ENCODE data around the gene TMPRSS4. TPM values are rescaled to one million over a fixed set of nuclear protein-coding genes. Genes with fewer than 3 reads are reported as not detected.

The TMPRSS4 gene
- total RNA-seq, 3 donors from 2014 or later (not counting 1 experiment from before 2014, with no cell fraction given) = not detected

- no peak overlapping the region for H3K4me3 ChIP-seq (ENCODE audit: low read length)
- intact Hi-C loops (cut with micrococcal nuclease) = no loop called here
- Mint-ChIP-seq H3K9me3 (no peaks in the 10 kb centered on the region), H3K36me3 (no peaks in the 10 kb centered on the region), H3K27ac (no peak overlapping the region), H3K27me3 (ENCODE audit: low read depth in 2 of 2) (peaks cover 0 to 6% of the 10 kb centered on the region in 2 donors), H3K4me3 (no peak overlapping the region), H3K4me1 (peaks cover 8 to 14% of the 10 kb centered on the region in 2 donors)
- no peaks in the 10 kb centered on the region for H3K36me3 ChIP-seq (ENCODE audit: control insufficient read depth, insufficient read depth, low read length)
- H3K4me1 ChIP-seq (ENCODE audit: control insufficient read depth, insufficient read depth, low read length) = peaks cover 6% of the 10 kb centered on the region
- 93% methylated on average over 24 of the region's 24 CpGs for WGBS (ENCODE audit: insufficient coverage)
- no peaks in the 10 kb centered on the region for H3K9me3 ChIP-seq (ENCODE audit: control insufficient read depth, insufficient read depth, low read length)
- DNase-seq (no peak), ATAC-seq (no peak)
- TF ChIP-seq, protein P1, sequence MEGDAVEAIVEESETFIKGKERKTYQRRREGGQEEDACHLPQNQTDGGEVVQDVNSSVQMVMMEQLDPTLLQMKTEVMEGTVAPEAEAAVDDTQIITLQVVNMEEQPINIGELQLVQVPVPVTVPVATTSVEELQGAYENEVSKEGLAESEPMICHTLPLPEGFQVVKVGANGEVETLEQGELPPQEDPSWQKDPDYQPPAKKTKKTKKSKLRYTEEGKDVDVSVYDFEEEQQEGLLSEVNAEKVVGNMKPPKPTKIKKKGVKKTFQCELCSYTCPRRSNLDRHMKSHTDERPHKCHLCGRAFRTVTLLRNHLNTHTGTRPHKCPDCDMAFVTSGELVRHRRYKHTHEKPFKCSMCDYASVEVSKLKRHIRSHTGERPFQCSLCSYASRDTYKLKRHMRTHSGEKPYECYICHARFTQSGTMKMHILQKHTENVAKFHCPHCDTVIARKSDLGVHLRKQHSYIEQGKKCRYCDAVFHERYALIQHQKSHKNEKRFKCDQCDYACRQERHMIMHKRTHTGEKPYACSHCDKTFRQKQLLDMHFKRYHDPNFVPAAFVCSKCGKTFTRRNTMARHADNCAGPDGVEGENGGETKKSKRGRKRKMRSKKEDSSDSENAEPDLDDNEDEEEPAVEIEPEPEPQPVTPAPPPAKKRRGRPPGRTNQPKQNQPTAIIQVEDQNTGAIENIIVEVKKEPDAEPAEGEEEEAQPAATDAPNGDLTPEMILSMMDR (IDR thresholded peaks at IDR 0.05) = no peak
- no peak overlapping the region for H3K27ac ChIP-seq (ENCODE audit: low read length)
- no peaks in the 10 kb centered on the region for H3K27me3 ChIP-seq (ENCODE audit: control insufficient read depth, insufficient read depth, low read length)
Measured at GRCh38 chr11:118068206-118068944, 8.5 kb upstream of the TMPRSS4 start.

DNA sequence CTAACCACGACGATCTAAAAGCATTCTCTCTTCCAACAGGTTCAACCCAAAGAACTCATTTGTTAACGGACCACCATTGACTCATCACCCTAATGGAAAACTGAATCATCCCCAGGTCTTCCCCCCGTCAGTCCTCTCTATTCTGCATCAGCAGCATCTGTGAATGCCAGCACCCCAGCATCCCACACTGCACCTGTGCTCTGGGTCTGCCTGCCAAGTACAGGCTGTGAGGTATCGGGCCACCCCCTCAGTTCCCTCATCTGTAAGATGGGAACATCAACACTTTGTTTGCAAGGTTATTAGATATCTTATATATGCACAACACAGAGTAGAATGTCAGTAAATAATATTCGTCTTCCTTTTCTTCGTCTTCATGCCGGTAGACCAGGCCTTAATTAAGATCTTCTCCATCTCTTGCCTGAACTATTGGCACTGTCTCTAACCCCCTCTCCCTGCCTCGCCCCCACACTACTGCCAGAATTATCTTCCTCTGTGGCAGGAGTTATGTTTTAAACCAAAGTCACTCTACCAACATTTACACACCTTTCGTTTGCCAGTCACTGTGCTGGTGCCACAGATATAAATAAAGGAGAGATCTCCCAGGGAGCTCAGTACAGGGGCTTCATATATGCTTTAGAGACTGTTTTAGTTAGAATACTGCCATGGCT is 7.8 kb upstream of the TMPRSS4 start:
- no peak overlapping the region for H3K4me3 Mint-ChIP-seq
- H3K27me3 Mint-ChIP-seq (ENCODE audit: low read depth in 2 of 2) = peaks cover 0 to 8% of the 10 kb centered on the region in 2 donors
- TF ChIP-seq, protein P1 (IDR thresholded peaks at IDR 0.05) = no peak
- Histone ChIP-seq H3K9me3 (ENCODE audit: control insufficient read depth, insufficient read depth, low read length) (no peaks in the 10 kb centered on the region), H3K4me3 (ENCODE audit: low read length) (no peak overlapping the region), H3K27ac (ENCODE audit: low read length) (no peak overlapping the region), H3K4me1 (ENCODE audit: control insufficient read depth, insufficient read depth, low read length) (peaks cover 6% of the 10 kb centered on the region), H3K27me3 (ENCODE audit: control insufficient read depth, insufficient read depth, low read length) (no peaks in the 10 kb centered on the region), H3K36me3 (ENCODE audit: control insufficient read depth, insufficient read depth, low read length) (no peaks in the 10 kb centered on the region)
- no peaks in the 10 kb centered on the region for H3K36me3 Mint-ChIP-seq
- intact Hi-C loops (cut with micrococcal nuclease) = no loop called here
- DNase-seq (no peak), ATAC-seq (no peak)
- H3K9me3 Mint-ChIP-seq = no peaks in the 10 kb centered on the region
- WGBS (ENCODE audit: insufficient coverage) = 86% methylated on average over 9 of the region's 10 CpGs
- H3K4me1 Mint-ChIP-seq = peaks cover 8 to 14% of the 10 kb centered on the region in 2 donors
- H3K27ac Mint-ChIP-seq = no peak overlapping the region

GRCh38 chr11:118071416-118072030 is 5.4 kb upstream of the TMPRSS4 start:
- H3K27me3 ChIP-seq (ENCODE audit: control insufficient read depth, insufficient read depth, low read length) = no peaks in the 10 kb centered on the region
- H3K36me3 Mint-ChIP-seq = no peaks in the 10 kb centered on the region
- no peak overlapping the region for H3K4me3 ChIP-seq (ENCODE audit: low read length)
- H3K4me1 Mint-ChIP-seq = no peaks in the 10 kb centered on the region
- no peak overlapping the region for H3K27ac ChIP-seq (ENCODE audit: low read length)
- 87% methylated on average over 3 of the region's 3 CpGs for WGBS (ENCODE audit: insufficient coverage)
- H3K9me3 Mint-ChIP-seq = no peaks in the 10 kb centered on the region
- peaks cover 0 to 12% of the 10 kb centered on the region in 2 donors for H3K27me3 Mint-ChIP-seq (ENCODE audit: low read depth in 2 of 2)
- TF ChIP-seq, protein P1 (IDR thresholded peaks at IDR 0.05) = no peak
- intact Hi-C loops (cut with micrococcal nuclease) = no loop called here
- ATAC-seq = no peak
- H3K4me3 Mint-ChIP-seq = no peak overlapping the region
- H3K36me3 ChIP-seq (ENCODE audit: control insufficient read depth, insufficient read depth, low read length) = no peaks in the 10 kb centered on the region
- H3K4me1 ChIP-seq (ENCODE audit: control insufficient read depth, insufficient read depth, low read length) = no peaks in the 10 kb centered on the region
- H3K27ac Mint-ChIP-seq = no peak overlapping the region
- no peaks in the 10 kb centered on the region for H3K9me3 ChIP-seq (ENCODE audit: control insufficient read depth, insufficient read depth, low read length)
- DNase-seq = no peak

Measured in natural killer cell (primary cell).